Measurements from ENCODE around the gene NSG2. TPM values are rescaled to one million over a fixed set of nuclear protein-coding genes. Genes with fewer than 3 reads are reported as not detected.

NSG2 gene
- total RNA-seq, 1 experiment from 2014 or later: not detected

DNA sequence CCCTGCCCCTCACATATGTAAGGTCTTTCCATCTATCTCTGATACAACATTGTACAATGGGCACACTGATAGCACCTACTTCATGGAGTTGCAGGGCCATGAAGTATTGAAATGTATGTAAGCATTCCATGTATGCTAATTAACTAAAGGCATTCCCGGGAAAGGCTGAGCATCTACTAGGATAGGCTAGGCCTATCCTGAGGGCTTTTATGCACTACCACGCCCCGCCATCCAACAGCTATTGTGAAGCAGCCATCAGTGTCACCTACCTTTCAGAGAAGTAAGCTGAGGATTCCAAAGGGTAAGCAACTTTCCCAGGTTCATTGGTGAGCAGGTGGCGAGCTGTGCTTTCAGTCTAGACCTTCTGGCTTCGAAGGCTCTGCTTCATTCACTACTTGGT lies 47.6 kb downstream of the NSG2 start:
- Histone ChIP-seq H3K4me1 (ENCODE audit: insufficient read depth, low read length) (no peaks in the 10 kb centered on the region), H2BK12ac (ENCODE audit: insufficient read length, low read depth, low read length) (no peak overlapping the region), H4K8ac (replicated peaks; ENCODE audit: insufficient read length, low read depth, low read length) (no peak overlapping the region), H2AFZ (ENCODE audit: low read length) (no peak overlapping the region), H3K9ac (ENCODE audit: extremely low read depth, insufficient read length, low read length) (no peak overlapping the region), H3K27ac (ENCODE audit: insufficient read length, low read depth, low read length) (no peak overlapping the region), H2BK120ac (ENCODE audit: low read depth, low read length, poor library complexity, severe bottlenecking) (no peak overlapping the region), H2BK15ac (ENCODE audit: low read depth, low read length) (no peak overlapping the region), H3K79me1 (ENCODE audit: insufficient read depth, low read depth, low read length, poor library complexity, severe bottlenecking) (no peaks in the 10 kb centered on the region), H2BK5ac (ENCODE audit: insufficient read length, low read length) (no peak overlapping the region), H3K23ac (ENCODE audit: insufficient read length, low read depth, low read length) (no peak overlapping the region), H3T11ph (ENCODE audit: low read length) (no peak overlapping the region), H3K4ac (ENCODE audit: low read depth, low read length) (no peak overlapping the region), H4K91ac (ENCODE audit: insufficient read length, low read depth, low read length) (no peak overlapping the region), H3K23me2 (ENCODE audit: insufficient read length, low read depth, low read length, poor library complexity, severe bottlenecking) (no peaks in the 10 kb centered on the region), H3K4me2 (ENCODE audit: insufficient read depth, insufficient read length, low read length) (no peak overlapping the region), H3K14ac (ENCODE audit: insufficient read depth, low read length) (no peak overlapping the region), H3K27me3 (ENCODE audit: insufficient read depth, low read length) (no peaks in the 10 kb centered on the region), H3K9me3 (ENCODE audit: control insufficient read depth, low read depth, low read length) (no peaks in the 10 kb centered on the region), H3K18ac (ENCODE audit: insufficient read length, low read depth, low read length) (no peak overlapping the region), H2BK20ac (ENCODE audit: low read depth, low read length, poor library complexity, severe bottlenecking) (no peak overlapping the region), H3K79me2 (ENCODE audit: insufficient read depth, low read length) (no peaks in the 10 kb centered on the region), H4K5ac (ENCODE audit: insufficient read length, low read depth, low read length) (no peak overlapping the region), H4K20me1 (ENCODE audit: control insufficient read depth, insufficient read depth, insufficient read length) (no peaks in the 10 kb centered on the region), H3K56ac (ENCODE audit: insufficient read length, low read depth, low read length) (no peak overlapping the region), H2AK5ac (ENCODE audit: insufficient read length, low read length) (no peak overlapping the region)
- no peak overlapping the region for H3K27ac Mint-ChIP-seq
- no CpG with 5 or more reads among the region's 5 CpGs for WGBS (ENCODE audit: extremely low coverage, insufficient read length, low lambda C conversion rate)
- peaks cover 0 to 2% of the 10 kb centered on the region in 2 experiments; a peak in 1 of 4 replicates for H3K4me1 Mint-ChIP-seq
- DNase-seq: peak; percentile 43
- TF ChIP-seq, protein P1, sequence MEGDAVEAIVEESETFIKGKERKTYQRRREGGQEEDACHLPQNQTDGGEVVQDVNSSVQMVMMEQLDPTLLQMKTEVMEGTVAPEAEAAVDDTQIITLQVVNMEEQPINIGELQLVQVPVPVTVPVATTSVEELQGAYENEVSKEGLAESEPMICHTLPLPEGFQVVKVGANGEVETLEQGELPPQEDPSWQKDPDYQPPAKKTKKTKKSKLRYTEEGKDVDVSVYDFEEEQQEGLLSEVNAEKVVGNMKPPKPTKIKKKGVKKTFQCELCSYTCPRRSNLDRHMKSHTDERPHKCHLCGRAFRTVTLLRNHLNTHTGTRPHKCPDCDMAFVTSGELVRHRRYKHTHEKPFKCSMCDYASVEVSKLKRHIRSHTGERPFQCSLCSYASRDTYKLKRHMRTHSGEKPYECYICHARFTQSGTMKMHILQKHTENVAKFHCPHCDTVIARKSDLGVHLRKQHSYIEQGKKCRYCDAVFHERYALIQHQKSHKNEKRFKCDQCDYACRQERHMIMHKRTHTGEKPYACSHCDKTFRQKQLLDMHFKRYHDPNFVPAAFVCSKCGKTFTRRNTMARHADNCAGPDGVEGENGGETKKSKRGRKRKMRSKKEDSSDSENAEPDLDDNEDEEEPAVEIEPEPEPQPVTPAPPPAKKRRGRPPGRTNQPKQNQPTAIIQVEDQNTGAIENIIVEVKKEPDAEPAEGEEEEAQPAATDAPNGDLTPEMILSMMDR (conservative IDR thresholded peaks at IDR 0.05): no peak
- H3K27me3 Mint-ChIP-seq (ENCODE audit: low read depth): peaks cover 19% of the 10 kb centered on the region
- H3K36me3 Mint-ChIP-seq (ENCODE audit: insufficient read depth in 1 of 3, low read depth in 3 of 3): no peaks in the 10 kb centered on the region
- no peaks in the 10 kb centered on the region; a peak in 1 of 5 replicates for H3K9me3 Mint-ChIP-seq
- no peak overlapping the region for H3K4me3 Mint-ChIP-seq
